Progenitor cell of endocrine pancreas (in vitro differentiated cells): Measurements from ENCODE around the gene FBXL7. TPM values are rescaled to one million over a fixed set of nuclear protein-coding genes. Genes with fewer than 3 reads are reported as not detected.

Experiments
- DNase-seq: peaks from one replicate; pipeline ENCODE4 v3.0.0; 2021; ENCODE audit warnings: low spot score; ENCODE audit not compliant: unreplicated experiment
- H3K27ac Mint-ChIP-seq: 2 replicates; pipeline ENCODE4 v1.8.0; 2021; ENCODE audit warnings: mild to moderate bottlenecking, moderate library complexity, mixed read lengths
- H3K27me3 Mint-ChIP-seq: 2 replicates; pipeline ENCODE4 v1.8.0; 2021; ENCODE audit warnings: mixed read lengths
- H3K36me3 Mint-ChIP-seq: 2 replicates; pipeline ENCODE4 v1.8.0; 2022; ENCODE audit warnings: mixed read lengths; ENCODE audit not compliant: insufficient read depth
- H3K4me1 Mint-ChIP-seq: 2 replicates; pipeline ENCODE4 v1.8.0; 2021; ENCODE audit warnings: low read depth, mixed read lengths
- H3K4me3 Mint-ChIP-seq: 2 replicates; pipeline ENCODE4 v1.8.0; 2021; ENCODE audit warnings: low read depth, mild to moderate bottlenecking, moderate library complexity, mixed read lengths
- H3K9me3 Mint-ChIP-seq: 2 replicates; pipeline ENCODE4 v1.8.0; 2021; ENCODE audit warnings: low read depth, mixed read lengths
- total RNA-seq: library from RNA; stranded (reverse); gene quantifications from 2 replicates; pipeline ENCODE4 v1.2.1, GENCODE V29; 2021
- TF ChIP-seq, protein P1 (sequence below): fragments of 200-600 bp; sonication (generic); IDR thresholded peaks from one replicate; pipeline ENCODE4 v1.5.0; 2021; ENCODE audit warnings: antibody characterized with exemption, mild to moderate bottlenecking; ENCODE audit not compliant: unreplicated experiment

Gene FBXL7
- total RNA-seq, 1 donor from 2014 or later: 15.4 TPM

DNA sequence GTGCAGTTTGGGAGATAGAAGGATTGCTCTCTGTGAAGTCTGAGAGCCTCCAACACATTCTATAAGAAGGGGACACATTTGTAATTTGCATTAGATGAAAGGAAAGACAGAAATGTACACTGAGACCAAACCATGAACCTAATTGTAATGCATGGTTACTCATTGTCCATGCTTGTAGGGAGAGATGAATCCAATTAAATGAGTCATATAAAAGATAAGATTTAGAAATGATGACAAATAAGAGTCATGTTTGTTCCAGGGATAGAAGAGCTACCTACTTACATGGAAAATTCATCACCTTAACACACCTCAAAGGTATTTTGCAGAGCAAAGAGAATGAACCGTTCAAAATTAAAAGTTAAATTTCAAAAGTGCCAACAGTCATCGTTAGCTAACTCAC, 85.1 kb downstream of the FBXL7 start:
- Mint-ChIP-seq H3K4me1 (peaks cover 11% of the 10 kb centered on the region), H3K27ac (no peak overlapping the region), H3K9me3 (peaks cover 15% of the 10 kb centered on the region), H3K36me3 (peaks cover 20% of the 10 kb centered on the region), H3K27me3 (no peaks in the 10 kb centered on the region), H3K4me3 (no peak overlapping the region)
- TF ChIP-seq, protein P1, sequence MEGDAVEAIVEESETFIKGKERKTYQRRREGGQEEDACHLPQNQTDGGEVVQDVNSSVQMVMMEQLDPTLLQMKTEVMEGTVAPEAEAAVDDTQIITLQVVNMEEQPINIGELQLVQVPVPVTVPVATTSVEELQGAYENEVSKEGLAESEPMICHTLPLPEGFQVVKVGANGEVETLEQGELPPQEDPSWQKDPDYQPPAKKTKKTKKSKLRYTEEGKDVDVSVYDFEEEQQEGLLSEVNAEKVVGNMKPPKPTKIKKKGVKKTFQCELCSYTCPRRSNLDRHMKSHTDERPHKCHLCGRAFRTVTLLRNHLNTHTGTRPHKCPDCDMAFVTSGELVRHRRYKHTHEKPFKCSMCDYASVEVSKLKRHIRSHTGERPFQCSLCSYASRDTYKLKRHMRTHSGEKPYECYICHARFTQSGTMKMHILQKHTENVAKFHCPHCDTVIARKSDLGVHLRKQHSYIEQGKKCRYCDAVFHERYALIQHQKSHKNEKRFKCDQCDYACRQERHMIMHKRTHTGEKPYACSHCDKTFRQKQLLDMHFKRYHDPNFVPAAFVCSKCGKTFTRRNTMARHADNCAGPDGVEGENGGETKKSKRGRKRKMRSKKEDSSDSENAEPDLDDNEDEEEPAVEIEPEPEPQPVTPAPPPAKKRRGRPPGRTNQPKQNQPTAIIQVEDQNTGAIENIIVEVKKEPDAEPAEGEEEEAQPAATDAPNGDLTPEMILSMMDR: no peak
- no peak for DNase-seq

DNA sequence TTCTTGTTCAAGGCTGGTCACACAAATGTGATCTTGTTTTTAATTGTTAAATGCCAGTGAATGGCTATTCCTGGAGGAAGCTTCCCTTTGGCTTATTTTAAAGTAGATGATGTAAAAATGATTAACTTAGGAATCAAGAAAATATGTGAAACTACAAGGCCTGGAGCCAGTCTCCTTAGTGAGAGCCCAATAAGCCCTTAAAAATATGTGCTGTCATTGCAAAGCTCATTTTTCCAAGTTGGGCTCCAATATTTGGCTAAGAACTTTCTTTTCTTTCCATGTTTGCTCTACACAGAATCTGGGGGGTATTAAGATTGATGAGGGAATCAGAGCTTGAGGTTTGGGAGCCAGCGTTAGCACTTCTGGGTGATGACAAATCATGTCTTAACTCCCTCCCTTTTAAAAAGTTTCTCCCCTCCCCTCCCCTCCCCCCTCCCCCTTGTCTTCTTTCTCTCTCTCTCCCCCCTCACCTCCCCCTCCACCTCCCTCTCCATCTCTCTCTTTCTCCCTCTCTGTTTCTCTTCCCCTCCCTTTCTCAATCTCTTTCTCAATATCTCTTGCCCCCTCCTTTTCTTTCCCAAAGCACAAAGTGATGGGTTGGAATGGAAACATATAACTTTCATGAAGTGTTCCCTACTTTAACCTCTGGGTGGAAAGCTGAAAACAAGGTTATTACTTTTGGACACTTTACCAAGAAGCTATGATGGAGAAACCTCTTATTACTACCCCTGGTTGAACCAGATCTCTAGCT, 86.0 kb downstream of the FBXL7 start:
- DNase-seq: no peak
- Mint-ChIP-seq H3K27ac (no peak overlapping the region), H3K27me3 (no peaks in the 10 kb centered on the region), H3K36me3 (peaks cover 18% of the 10 kb centered on the region), H3K4me1 (peaks cover 11% of the 10 kb centered on the region), H3K9me3 (peaks cover 15% of the 10 kb centered on the region), H3K4me3 (no peak overlapping the region)
- TF ChIP-seq, protein P1: no peak

DNA sequence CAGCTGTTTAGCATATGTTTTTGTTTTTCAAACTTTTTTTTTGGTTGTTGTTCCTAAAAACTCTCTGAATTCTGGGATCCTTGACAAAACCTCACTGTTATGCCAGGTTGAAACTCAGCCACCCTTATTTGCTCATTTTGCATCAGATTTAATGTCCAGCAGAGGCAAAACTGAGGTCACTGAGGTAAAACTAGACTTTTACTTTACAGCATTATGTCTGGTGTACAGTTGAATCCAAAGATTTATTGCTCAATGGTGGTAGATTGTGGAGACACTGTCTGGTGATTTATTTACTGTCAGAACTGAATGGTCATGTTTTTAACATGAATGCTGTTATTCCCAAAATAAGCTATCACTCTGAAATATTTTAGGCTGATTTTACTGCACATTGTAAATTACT, 87.9 kb downstream of the FBXL7 start:
- H3K4me3 Mint-ChIP-seq: no peak overlapping the region
- peaks cover 10% of the 10 kb centered on the region for H3K36me3 Mint-ChIP-seq
- H3K9me3 Mint-ChIP-seq: peaks cover 11% of the 10 kb centered on the region
- no peak for DNase-seq
- peaks cover 11% of the 10 kb centered on the region for H3K4me1 Mint-ChIP-seq
- TF ChIP-seq, protein P1: no peak
- no peak overlapping the region for H3K27ac Mint-ChIP-seq
- H3K27me3 Mint-ChIP-seq: no peaks in the 10 kb centered on the region

DNA sequence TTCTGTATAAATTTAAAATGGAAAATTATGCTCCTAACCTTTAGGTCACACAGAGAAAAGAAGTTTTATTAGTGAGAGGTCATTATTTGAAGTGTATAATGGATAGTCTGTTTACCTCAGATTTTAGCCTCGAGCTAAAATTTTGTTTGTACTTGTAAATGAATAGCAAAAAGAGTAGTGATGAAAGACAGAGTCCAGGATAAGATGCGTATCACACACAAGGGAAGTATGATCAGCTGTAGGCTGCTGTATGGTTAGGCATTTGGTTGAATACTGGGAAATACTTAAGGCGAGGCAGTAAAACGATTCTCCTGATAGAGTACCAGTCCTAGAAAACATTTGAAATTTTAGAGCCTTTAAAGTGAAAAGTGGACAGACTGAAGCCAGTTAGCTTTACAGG, 92.7 kb downstream of the FBXL7 start:
- H3K4me3 Mint-ChIP-seq: no peak overlapping the region
- H3K27ac Mint-ChIP-seq: no peak overlapping the region
- no peak for DNase-seq
- TF ChIP-seq, protein P1: no peak
- H3K27me3 Mint-ChIP-seq: no peaks in the 10 kb centered on the region
- H3K36me3 Mint-ChIP-seq: peaks cover 3% of the 10 kb centered on the region
- H3K9me3 Mint-ChIP-seq: no peaks in the 10 kb centered on the region
- H3K4me1 Mint-ChIP-seq: peaks cover 3% of the 10 kb centered on the region

DNA sequence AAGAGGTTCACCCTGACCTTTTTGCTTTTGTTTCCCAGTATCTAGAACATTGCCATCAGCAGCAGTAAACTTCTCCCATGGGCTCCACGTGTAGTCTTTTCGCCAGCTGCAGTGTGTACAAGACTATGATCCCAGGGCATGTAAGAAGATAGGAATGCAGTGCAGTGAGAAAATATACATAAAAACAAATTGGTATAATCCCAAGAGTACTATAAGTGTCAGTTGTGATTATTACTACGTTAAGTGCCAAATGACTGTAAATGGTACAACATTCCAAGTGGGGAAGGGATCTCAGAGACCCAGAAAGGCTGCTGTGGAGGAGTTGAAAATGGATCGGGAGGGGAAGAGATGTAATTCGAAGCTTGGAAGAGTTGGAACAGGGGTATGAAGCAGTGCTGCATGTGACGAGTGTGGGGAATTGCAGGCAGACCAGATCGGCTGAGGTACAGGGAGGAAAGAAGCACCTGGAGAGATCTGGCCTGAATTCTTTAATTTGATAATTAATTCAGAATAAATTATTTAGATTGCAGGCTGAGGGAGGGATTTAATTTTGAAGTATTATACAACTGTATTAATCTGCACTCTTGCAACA, 95.1 kb downstream of the FBXL7 start:
- DNase-seq: no peak
- H3K27ac Mint-ChIP-seq: no peak overlapping the region

More for the DNA sequence above, 95.1 kb downstream of the FBXL7 start:
- Mint-ChIP-seq H3K9me3 (no peaks in the 10 kb centered on the region), H3K36me3 (peaks cover 1% of the 10 kb centered on the region), H3K4me1 (peaks cover 3% of the 10 kb centered on the region), H3K27me3 (no peaks in the 10 kb centered on the region), H3K4me3 (no peak overlapping the region)
- TF ChIP-seq, protein P1: no peak
